BJ (cell line): ENCODE results near the gene CSF2RB. TPM values are rescaled to one million over a fixed set of nuclear protein-coding genes. Genes with fewer than 3 reads are reported as not detected.

ENCODE experiments used
- CTCF ChIA-PET: fragments of 350-600 bp; formaldehyde crosslinking; extraction: SDS; loops from one replicate; lab custom pipeline; 2021; ENCODE audit warnings: antibody characterized with exemption, inconsistent platforms; lab: Yijun Ruan, JAX
- POLR2A ChIA-PET: fragments of 300-600 bp; sonication (Branson Sonifier 250); formaldehyde crosslinking; extraction: SDS; loops from one replicate; lab custom pipeline; 2021; ENCODE audit warnings: antibody characterized with exemption; lab: Charles Lee
- DNase-seq: peaks from one replicate; pipeline ENCODE4 v3.0.0-alpha.2; 2011; ENCODE audit warnings: low read depth
- H3K27me3 ChIP-seq: 2 replicates; pipeline ENCODE4 v1.6.0; 2011; ENCODE audit warnings: low read length; ENCODE audit not compliant: control insufficient read depth, insufficient read depth
- H3K36me3 ChIP-seq: 2 replicates; pipeline ENCODE4 v1.5.1; 2011; ENCODE audit warnings: low read length; ENCODE audit not compliant: control insufficient read depth, insufficient read depth
- H3K4me3 ChIP-seq: 2 replicates; pipeline ENCODE4 v1.5.1; 2011; ENCODE audit warnings: low read depth, mild to moderate bottlenecking, control low read depth, low read length
- polyA plus RNA-seq: library from polyadenylated mRNA; depleted of rRNA; stranded (reverse); fragments of >200 nt; gene quantifications from 2 replicates; pipeline ENCODE4 v1.2.3, GENCODE V29; 2011
- TF ChIP-seq, protein P1 (sequence below): IDR thresholded peaks from 2 replicates; pipeline ENCODE4 v1.5.1; 2011; ENCODE audit warnings: low read depth, mild to moderate bottlenecking, control low read depth, inconsistent platforms, low read length, moderate library complexity; ENCODE audit not compliant: insufficient read depth

Gene CSF2RB
- polyA plus RNA-seq, 1 experiment = 0.02 TPM

GRCh38 chr22:36925388-36926290, 12.2 kb downstream of the CSF2RB start:
- DNase-seq = no peak
- Histone ChIP-seq H3K4me3 (no peak overlapping the region), H3K36me3 (no peaks in the 10 kb centered on the region), H3K27me3 (peaks cover 15% of the 10 kb centered on the region)
- CTCF ChIA-PET = no interaction called here
- POLR2A ChIA-PET = no interaction called here
- TF ChIP-seq, protein P1, sequence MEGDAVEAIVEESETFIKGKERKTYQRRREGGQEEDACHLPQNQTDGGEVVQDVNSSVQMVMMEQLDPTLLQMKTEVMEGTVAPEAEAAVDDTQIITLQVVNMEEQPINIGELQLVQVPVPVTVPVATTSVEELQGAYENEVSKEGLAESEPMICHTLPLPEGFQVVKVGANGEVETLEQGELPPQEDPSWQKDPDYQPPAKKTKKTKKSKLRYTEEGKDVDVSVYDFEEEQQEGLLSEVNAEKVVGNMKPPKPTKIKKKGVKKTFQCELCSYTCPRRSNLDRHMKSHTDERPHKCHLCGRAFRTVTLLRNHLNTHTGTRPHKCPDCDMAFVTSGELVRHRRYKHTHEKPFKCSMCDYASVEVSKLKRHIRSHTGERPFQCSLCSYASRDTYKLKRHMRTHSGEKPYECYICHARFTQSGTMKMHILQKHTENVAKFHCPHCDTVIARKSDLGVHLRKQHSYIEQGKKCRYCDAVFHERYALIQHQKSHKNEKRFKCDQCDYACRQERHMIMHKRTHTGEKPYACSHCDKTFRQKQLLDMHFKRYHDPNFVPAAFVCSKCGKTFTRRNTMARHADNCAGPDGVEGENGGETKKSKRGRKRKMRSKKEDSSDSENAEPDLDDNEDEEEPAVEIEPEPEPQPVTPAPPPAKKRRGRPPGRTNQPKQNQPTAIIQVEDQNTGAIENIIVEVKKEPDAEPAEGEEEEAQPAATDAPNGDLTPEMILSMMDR = no peak

DNA sequence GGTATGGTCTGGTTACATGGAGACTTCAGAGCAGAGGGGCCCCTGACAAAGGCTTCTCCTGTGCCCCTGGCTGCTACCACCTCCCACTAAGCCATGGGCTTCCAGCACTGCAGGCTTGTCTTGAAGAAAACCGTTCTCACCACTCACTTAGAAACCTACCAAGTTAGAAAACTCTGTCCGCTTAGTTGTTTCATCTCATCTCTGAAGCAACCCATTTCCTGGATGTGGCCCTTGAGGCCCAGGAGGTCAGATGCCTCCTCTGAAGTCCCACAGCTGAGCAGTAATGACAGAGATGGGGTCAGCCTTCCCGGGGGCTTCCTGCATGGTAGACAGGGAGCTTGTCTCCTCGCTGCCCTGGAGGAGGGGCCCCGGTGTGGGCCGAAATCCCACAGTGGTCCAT, 12.9 kb downstream of the CSF2RB start:
- DNase-seq = no peak
- TF ChIP-seq, protein P1 = no peak
- no peaks in the 10 kb centered on the region for H3K36me3 ChIP-seq
- CTCF ChIA-PET = no interaction called here
- POLR2A ChIA-PET = no interaction called here
- peaks cover 15% of the 10 kb centered on the region for H3K27me3 ChIP-seq
- H3K4me3 ChIP-seq = no peak overlapping the region

- peaks cover 16% of the 10 kb centered on the region for H3K27me3 ChIP-seq
Observed at GRCh38 chr22:36926721-36927435, 13.4 kb downstream of the CSF2RB start.

DNA sequence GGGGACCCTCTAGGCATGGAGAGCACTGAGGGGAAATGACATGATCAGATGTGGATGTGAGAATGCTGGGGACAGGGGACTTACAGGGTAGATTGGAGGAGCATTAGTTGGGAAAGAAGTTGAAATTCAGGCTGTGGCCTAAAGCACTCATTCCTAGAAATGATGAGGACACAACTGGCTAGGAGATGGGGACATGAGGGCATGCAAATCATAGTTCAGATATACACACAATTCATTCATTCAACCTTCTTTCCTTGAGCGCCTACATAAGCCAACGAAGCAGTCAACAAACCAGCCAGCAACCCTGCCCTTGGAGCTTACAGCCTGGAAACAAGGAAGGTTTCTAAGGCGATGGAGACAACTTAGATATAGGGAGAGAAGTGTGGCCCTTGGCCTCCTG, 14.2 kb downstream of the CSF2RB start:
- Histone ChIP-seq H3K27me3 (peaks cover 16% of the 10 kb centered on the region), H3K4me3 (no peak overlapping the region), H3K36me3 (no peaks in the 10 kb centered on the region)
- ChIA-PET CTCF (no interaction called here), POLR2A (no interaction called here)
- TF ChIP-seq, protein P1 = no peak
- DNase-seq = no peak

More at GRCh38 chr22:36926721-36927435, 13.4 kb downstream of the CSF2RB start:
- Histone ChIP-seq H3K36me3 (no peaks in the 10 kb centered on the region), H3K4me3 (no peak overlapping the region)
- ChIA-PET POLR2A (no interaction called here), CTCF (no interaction called here)
- TF ChIP-seq, protein P1 = no peak
- DNase-seq = no peak

- DNase-seq = no peak
- TF ChIP-seq, protein P1 = no peak
- Histone ChIP-seq H3K4me3 (no peak overlapping the region), H3K27me3 (peaks cover 16% of the 10 kb centered on the region), H3K36me3 (no peaks in the 10 kb centered on the region)
- CTCF ChIA-PET = no interaction called here
- POLR2A ChIA-PET = no interaction called here
Observed at GRCh38 chr22:36928196-36928595, 14.8 kb downstream of the CSF2RB start.
